Measurements from ENCODE around the gene CIP2A. TPM values are rescaled to one million over a fixed set of nuclear protein-coding genes. Genes with fewer than 3 reads are reported as not detected.

CIP2A gene
- total RNA-seq (2016; rRNA removed; fragmentation: Illumina TruSeq; extraction: Trizol) (36.9 and 54.1 TPM in 2 replicates), polyA plus RNA-seq (2011; rRNA removed) (4.7 and 7.8 TPM in 2 replicates), polyA minus RNA-seq (2011; rRNA and poly(A)+ RNA removed; ENCODE audit: low replicate concordance) (16.4 and 88.3 TPM in 2 replicates), Bru-seq, nascent RNA (percentile 69 among the genes with signal in this experiment), BruChase-seq, experiment 1, labeled RNA remaining after a 6-hour chase (percentile 59 among the genes with signal in this experiment), BruChase-seq, experiment 2, labeled RNA remaining after a 2-hour chase (percentile 69 among the genes with signal in this experiment)
- 2.1 and 2.4 TPM in 2 replicates for total RNA-seq (2016; cell fraction: cytosol; rRNA removed; fragmentation: Illumina TruSeq; extraction: Trizol; ENCODE audit: low read depth)
- total RNA-seq (2016; cell fraction: insoluble cytoplasmic fraction; rRNA removed; fragmentation: Illumina TruSeq; extraction: Trizol), result 36.1 and 54.9 TPM in 2 replicates
- total RNA-seq (2016; cell fraction: membrane; rRNA removed; fragmentation: Illumina TruSeq; extraction: Trizol), result 8.7 and 10.3 TPM in 2 replicates
- 56.9 and 59.9 TPM in 2 replicates for total RNA-seq (2016; cell fraction: nucleus; rRNA removed; fragmentation: Illumina TruSeq; extraction: Trizol)
- polyA plus RNA-seq (2011; cell fraction: cytosol; rRNA removed), result 2.7 and 2.9 TPM in 2 replicates
- 8.3 and 9.3 TPM in 2 replicates for polyA plus RNA-seq (2011; cell fraction: nucleus; rRNA removed)
- 3.1 and 6.8 TPM in 2 replicates for polyA plus RNA-seq (2012)
- 0.93 and 1.1 TPM in 2 replicates for polyA plus RNA-seq (2016; cell fraction: cytosol; fragmentation: Illumina TruSeq; extraction: Trizol; ENCODE audit: low read depth)
- 30.7 and 32.8 TPM in 2 replicates for polyA plus RNA-seq (2016; cell fraction: insoluble cytoplasmic fraction; fragmentation: Illumina TruSeq; extraction: Trizol; ENCODE audit: low read depth)
- 2.6 and 6.4 TPM in 2 replicates for polyA plus RNA-seq (2016; cell fraction: membrane; fragmentation: Illumina TruSeq; extraction: Trizol; ENCODE audit: low read depth)
- 25.2 and 28.0 TPM in 2 replicates for polyA plus RNA-seq (2016; cell fraction: nucleus; fragmentation: Illumina TruSeq; extraction: Trizol; ENCODE audit: insufficient read depth, low read depth)
- 4.6 and 8.5 TPM in 2 replicates for polyA minus RNA-seq (2011; cell fraction: cytosol; rRNA and poly(A)+ RNA removed)
- 41.3 and 55.5 TPM in 2 replicates for polyA minus RNA-seq (2011; cell fraction: nucleus; rRNA and poly(A)+ RNA removed)
- long read RNA-seq, experiment 1, partial matches to known transcripts, result 6 of 6 reads
- long read RNA-seq, experiment 1, other reads (novel, unspliced or antisense), result 0 of 6 reads
- long read RNA-seq, experiment 2, partial matches to known transcripts, result 3 of 5 reads
- long read RNA-seq, experiment 2, other reads (novel, unspliced or antisense), result 2 of 5 reads

DNA sequence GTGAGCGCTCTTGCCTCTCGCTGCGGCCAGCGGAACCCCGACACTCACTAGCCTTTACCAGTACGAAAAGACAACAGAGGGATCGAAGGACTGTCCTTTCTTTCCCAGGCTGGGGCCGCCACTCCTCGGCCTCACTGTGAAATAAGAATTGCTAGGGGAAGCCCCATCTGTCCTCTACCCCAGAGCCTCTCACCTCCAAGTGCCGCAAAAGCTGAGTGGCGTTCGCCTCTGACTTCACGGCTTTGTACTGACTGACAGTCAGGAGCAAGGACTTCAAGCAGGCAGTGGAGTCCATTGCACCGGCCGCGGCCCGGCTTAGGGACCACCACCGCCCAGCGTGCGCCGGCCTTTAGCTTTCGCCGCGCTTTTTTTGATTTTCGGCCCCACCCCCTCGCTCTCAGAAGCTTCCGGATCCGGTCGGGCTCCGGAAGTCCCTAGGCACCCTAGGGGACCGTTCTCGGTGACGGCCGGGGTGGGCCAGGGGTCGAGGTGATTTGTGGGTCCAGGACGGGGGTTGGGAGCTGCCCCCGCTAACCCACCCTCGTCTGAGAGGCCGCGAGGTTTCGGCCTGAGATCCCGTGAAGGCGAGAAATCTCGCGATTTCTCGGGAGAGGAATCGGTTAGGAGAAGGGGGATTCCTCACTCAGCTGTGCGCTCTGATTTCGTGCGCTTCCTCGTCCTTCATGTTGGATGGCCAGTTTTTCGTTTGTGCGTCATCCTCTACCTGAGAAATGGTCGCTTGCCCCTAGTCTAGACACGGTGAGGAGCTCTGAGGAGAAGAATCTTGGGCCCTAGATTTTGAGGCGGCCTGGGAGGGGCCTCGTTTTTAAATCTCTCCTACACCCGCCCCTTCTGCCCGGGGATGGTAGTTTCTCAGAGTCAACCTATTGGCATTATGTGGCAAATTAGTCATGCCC lies at the start of gene CIP2A, which contains the start of gene DZIP3:
CIP2A (minus strand) TSS at position 358 of the 917 bp plus-strand sequence; CDS start at position 295, 63 bp downstream.
DZIP3 (plus strand) TSS at position 642 of the 917 bp plus-strand sequence. CDS start 15,685 bp downstream, outside the sequence.
- Histone ChIP-seq H3K27me3 (ENCODE audit: control insufficient read depth in 1 of 2, insufficient read depth in 2 of 2, low read length in 2 of 2) (no peaks in the 10 kb centered on the region; a peak in 2 of 5 replicates), H3K36me3 (replicated peaks in 1 of 2; ENCODE audit: control insufficient read depth in 1 of 2, insufficient read depth in 2 of 2, low read length in 2 of 2) (peaks cover 0 to 8% of the 10 kb centered on the region in 2 experiments; a peak in 1 of 5 replicates), H3K4me3 (replicated peaks in 1 of 3; ENCODE audit: insufficient read depth in 1 of 3, low read depth in 2 of 3, low read length in 3 of 3) (peak within 1 kb of the TSS; percentile 79 to 91 (median 91)), H3K27ac (ENCODE audit: extremely low read length, insufficient read depth, low read length) (peak within 1 kb of the TSS; percentile 96), H3K9me3 (ENCODE audit: low read length) (no peaks in the 10 kb centered on the region), H3K9ac (ENCODE audit: insufficient read depth, low read depth, low read length) (peak within 1 kb of the TSS; percentile 95), H3K4me2 (ENCODE audit: low read depth, low read length) (peak within 1 kb of the TSS; percentile 84), H3K4me1 (ENCODE audit: insufficient read depth, low read length) (peaks cover 33% of the 10 kb centered on the region), H2AFZ (ENCODE audit: low read length) (peak within 1 kb of the TSS; percentile 62), H4K20me1 (ENCODE audit: insufficient read depth, low read length) (no peaks in the 10 kb centered on the region), H3K79me2 (ENCODE audit: insufficient read depth, low read length) (peaks cover 55% of the 10 kb centered on the region)
- BruUV-seq (replicated peaks), result no TSS peak
- ChIA-PET POLR2A (interaction anchor here (0.9 to 2.2 kb wide), 7 partner anchors 10 to 50 kb away, joined by 3 to 19 read pairs (median 3); no protein-coding TSS in a partner anchor), CTCF (ENCODE audit: low intra/inter-chr PET ratio, low total read pairs) (no interaction called here)
- ATAC-seq (peak; percentile 99), FAIRE-seq (peak; percentile 64), DNase-seq (ENCODE audit: low spot score) (peak; percentile 96)
- 0% methylated on average over 23 of the region's 59 CpGs for WGBS (ENCODE audit: low lambda C conversion rate)
- in situ Hi-C loops (cut with HindIII; ENCODE audit: extremely low pct_ligation_motif_present, low pct_unique_long_range_greater_than_20kb), result no loop called here
- intact Hi-C loops (cut with micrococcal nuclease; ENCODE audit: unreplicated experiment), result no loop called here
- TF ChIP-seq MATR3 (CRISPR knock-in tag; IDR thresholded peaks at IDR 0.05) (no peak), MYNN (CRISPR knock-in tag; IDR thresholded peaks at IDR 0.05; ENCODE audit: low read depth) (no peak), PHF20 (CRISPR knock-in tag; IDR thresholded peaks at IDR 0.05) (peak; percentile 85), MAF1 (CRISPR knock-in tag; IDR thresholded peaks at IDR 0.05; ENCODE audit: borderline replicate concordance) (no peak), DMAP1 (CRISPR knock-in tag; IDR thresholded peaks at IDR 0.05) (peak; percentile 68; the same call in 1 of the 2 replicates), AGO1 (IDR thresholded peaks at IDR 0.05; ENCODE audit: low read depth, low read length, poor library complexity, severe bottlenecking) (peak; percentile 43), MTF2 (CRISPR knock-in tag; IDR thresholded peaks at IDR 0.05; ENCODE audit: borderline replicate concordance) (no peak), TCF7L2 (IDR thresholded peaks at IDR 0.05; ENCODE audit: low read depth, low read length) (no peak), EP300 (IDR thresholded peaks at IDR 0.05; ENCODE audit: low read depth in 2 of 2, low read length in 2 of 2) (no peak; a peak in 1 of 4 replicates), EP300 (CRISPR knock-in tag; IDR thresholded peaks at IDR 0.05; ENCODE audit: borderline replicate concordance) (no peak), NR1H2 (CRISPR knock-in tag; IDR thresholded peaks at IDR 0.05; ENCODE audit: borderline replicate concordance, low read depth) (no peak), ZNF713 (CRISPR knock-in tag; IDR thresholded peaks at IDR 0.05) (no peak), MED13 (CRISPR knock-in tag; IDR thresholded peaks at IDR 0.05) (peak; percentile 76; the same call in 1 of the 2 replicates), KLF6 (CRISPR knock-in tag; IDR thresholded peaks at IDR 0.05) (peak; percentile 17; the same call in 1 of the 2 replicates), GATAD2A (CRISPR knock-in tag; IDR thresholded peaks at IDR 0.05) (peak; percentile 70)
- TF ChIP-seq, protein P1, sequence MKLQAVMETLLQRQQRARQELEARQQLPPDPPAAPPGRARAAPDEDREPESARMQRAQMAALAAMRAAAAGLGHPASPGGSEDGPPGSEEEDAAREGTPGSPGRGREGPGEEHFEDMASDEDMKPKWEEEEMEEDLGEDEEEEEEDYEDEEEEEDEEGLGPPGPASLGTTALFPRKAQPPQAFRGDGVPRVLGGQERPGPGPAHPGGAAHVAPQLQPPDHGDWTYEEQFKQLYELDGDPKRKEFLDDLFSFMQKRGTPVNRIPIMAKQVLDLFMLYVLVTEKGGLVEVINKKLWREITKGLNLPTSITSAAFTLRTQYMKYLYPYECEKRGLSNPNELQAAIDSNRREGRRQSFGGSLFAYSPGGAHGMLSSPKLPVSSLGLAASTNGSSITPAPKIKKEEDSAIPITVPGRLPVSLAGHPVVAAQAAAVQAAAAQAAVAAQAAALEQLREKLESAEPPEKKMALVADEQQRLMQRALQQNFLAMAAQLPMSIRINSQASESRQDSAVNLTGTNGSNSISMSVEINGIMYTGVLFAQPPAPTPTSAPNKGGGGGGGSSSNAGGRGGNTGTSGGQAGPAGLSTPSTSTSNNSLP (IDR thresholded peaks at IDR 0.05; ENCODE audit: low read depth, low read length), result no peak
